Epidermal melanocyte (primary cell): Measurements from ENCODE around the gene DMC1.

Experiments used
- DNase-seq: peaks from one replicate; pipeline ENCODE4 v3.0.0; 2011; ENCODE audit warnings: low spot score; ENCODE audit not compliant: insufficient read length

Gene DMC1

GRCh38 chr22:38503021-38503420, 67.0 kb downstream of the DMC1 start:
- DNase-seq, result no peak

- no peak for DNase-seq
Measured at GRCh38 chr22:38501797-38502672, 67.9 kb downstream of the DMC1 start.

- no peak for DNase-seq
Measured at GRCh38 chr22:38497869-38498268, 72.1 kb downstream of the DMC1 start.

GRCh38 chr22:38494939-38495338, 75.0 kb downstream of the DMC1 start:
- DNase-seq, result no peak

- DNase-seq, result no peak
Measured at GRCh38 chr22:38494498-38494897, 75.5 kb downstream of the DMC1 start.

GRCh38 chr22:38491707-38492348, 78.2 kb downstream of the DMC1 start:
- no peak for DNase-seq

GRCh38 chr22:38490915-38491314, 79.1 kb downstream of the DMC1 start:
- no peak for DNase-seq

- no peak for DNase-seq
Measured at GRCh38 chr22:38490475-38490874, 79.5 kb downstream of the DMC1 start.

- DNase-seq, result no peak
Measured at GRCh38 chr22:38489561-38490145, 80.3 kb downstream of the DMC1 start.

GRCh38 chr22:38489142-38489541, 80.8 kb downstream of the DMC1 start:
- no peak for DNase-seq

- no peak for DNase-seq
Measured at GRCh38 chr22:38487946-38488345, 82.0 kb downstream of the DMC1 start.

GRCh38 chr22:38485783-38486182, 84.2 kb downstream of the DMC1 start:
- DNase-seq, result no peak

- no peak for DNase-seq
Measured at GRCh38 chr22:38484244-38484643, 85.7 kb downstream of the DMC1 start.

- no peak for DNase-seq
Measured at GRCh38 chr22:38482662-38483308, 87.2 kb downstream of the DMC1 start.

GRCh38 chr22:38481871-38482332, 88.1 kb downstream of the DMC1 start:
- no peak for DNase-seq

GRCh38 chr22:38481162-38481870, 88.7 kb downstream of the DMC1 start:
- DNase-seq, result no peak

GRCh38 chr22:38479096-38479837, 90.7 kb downstream of the DMC1 start:
- DNase-seq, result no peak

- DNase-seq, result no peak
Measured at GRCh38 chr22:38477585-38477984, 92.4 kb downstream of the DMC1 start.

- DNase-seq, result no peak
Measured at GRCh38 chr22:38474003-38474607, 95.9 kb downstream of the DMC1 start.

- DNase-seq, result no peak
Measured at GRCh38 chr22:38471237-38471636, 98.7 kb downstream of the DMC1 start.
